Neutrophil (primary cell): ENCODE results near the gene SP3.

ENCODE experiments used
- H3K27ac ChIP-seq: fragments of 200-600 bp; sonication (generic); 2 replicates; pipeline ENCODE4 v1.5.1; 2016; ENCODE audit warnings: mild to moderate bottlenecking, moderate library complexity
- H3K27me3 ChIP-seq: fragments of 200-600 bp; sonication (generic); 2 replicates; pipeline ENCODE4 v1.6.0; 2016; ENCODE audit warnings: mild to moderate bottlenecking
- H3K36me3 ChIP-seq: fragments of 200-600 bp; sonication (generic); 2 replicates; pipeline ENCODE4 v1.5.1; 2017
- H3K4me1 ChIP-seq, 2 experiments: fragments of 200-600 bp in 1 of 2; sonication (generic) in 1 of 2; 1 replicate in 1 of 2; 2 replicates in 1 of 2; pipeline versions ENCODE4 v1.5.1 to v1.6.1; 2013 to 2016; ENCODE audit warnings: low read depth in 1 of 2, low read length in 1 of 2, mild to moderate bottlenecking in 1 of 2, moderate library complexity in 1 of 2; ENCODE audit not compliant: control insufficient read depth in 1 of 2, insufficient read depth in 1 of 2
- H3K4me3 ChIP-seq, 2 experiments: fragments of 200-600 bp in 1 of 2; sonication (generic) in 1 of 2; 1 replicate in 1 of 2; 2 replicates in 1 of 2; pipeline ENCODE4 v1.5.1; 2013 to 2016; ENCODE audit warnings: low read depth in 1 of 2, low read length in 1 of 2, mild to moderate bottlenecking in 1 of 2, moderate library complexity in 1 of 2
- H3K9me3 ChIP-seq: fragments of 200-600 bp; sonication (generic); 2 replicates; pipeline ENCODE4 v1.5.1; 2016
- CTCF ChIP-seq: fragments of 200-600 bp; sonication (generic); IDR thresholded peaks from 2 replicates; pipeline ENCODE4 v1.5.1; 2016; ENCODE audit warnings: antibody characterized with exemption

Gene SP3

GRCh38 chr2:173860566-173860965 is 104.6 kb downstream of the SP3 start:
- no peaks in the 10 kb centered on the region for H3K36me3 ChIP-seq
- H3K4me1 ChIP-seq = peaks cover 11 to 12% of the 10 kb centered on the region in 2 experiments
- no peak for TF ChIP-seq CTCF
- H3K27ac ChIP-seq = no peak overlapping the region
- H3K27me3 ChIP-seq = no peaks in the 10 kb centered on the region
- H3K9me3 ChIP-seq = no peaks in the 10 kb centered on the region
- no peak overlapping the region for H3K4me3 ChIP-seq

GRCh38 chr2:173860082-173860481 is 105.1 kb downstream of the SP3 start:
- no peak for TF ChIP-seq CTCF
- H3K9me3 ChIP-seq = no peaks in the 10 kb centered on the region
- no peak overlapping the region for H3K4me3 ChIP-seq
- peaks cover 11 to 12% of the 10 kb centered on the region in 2 experiments for H3K4me1 ChIP-seq
- no peak overlapping the region for H3K27ac ChIP-seq
- H3K36me3 ChIP-seq = no peaks in the 10 kb centered on the region
- no peaks in the 10 kb centered on the region for H3K27me3 ChIP-seq

GRCh38 chr2:173858291-173858731 is 106.9 kb downstream of the SP3 start:
- no peaks in the 10 kb centered on the region for H3K4me1 ChIP-seq

More at GRCh38 chr2:173858291-173858731, 106.9 kb downstream of the SP3 start:
- no peaks in the 10 kb centered on the region for H3K9me3 ChIP-seq
- no peak overlapping the region for H3K4me3 ChIP-seq
- H3K36me3 ChIP-seq = no peaks in the 10 kb centered on the region
- H3K27me3 ChIP-seq = no peaks in the 10 kb centered on the region
- H3K27ac ChIP-seq = no peak overlapping the region
- TF ChIP-seq CTCF = no peak
